Loucy (cell line): ENCODE data around the gene CAMKMT.

Source experiments
- EZH2phosphoT487 ChIP-seq: fragments of 200-600 bp; IDR thresholded peaks from 2 replicates; pipeline ENCODE4 v1.6.1; 2018; ENCODE audit warnings: antibody characterized with exemption, mild to moderate bottlenecking, moderate library complexity, borderline replicate concordance
- TF ChIP-seq, protein P1 (sequence below): fragments of 200-600 bp; sonication (generic); conservative IDR thresholded peaks from 2 replicates; pipeline ENCODE4 v1.5.1; 2014; ENCODE audit warnings: mild to moderate bottlenecking, antibody characterized with exemption, low read length

GRCh38 chr2:44707945-44708660 lies 346.4 kb downstream of the CAMKMT start:
- TF ChIP-seq, protein P1, sequence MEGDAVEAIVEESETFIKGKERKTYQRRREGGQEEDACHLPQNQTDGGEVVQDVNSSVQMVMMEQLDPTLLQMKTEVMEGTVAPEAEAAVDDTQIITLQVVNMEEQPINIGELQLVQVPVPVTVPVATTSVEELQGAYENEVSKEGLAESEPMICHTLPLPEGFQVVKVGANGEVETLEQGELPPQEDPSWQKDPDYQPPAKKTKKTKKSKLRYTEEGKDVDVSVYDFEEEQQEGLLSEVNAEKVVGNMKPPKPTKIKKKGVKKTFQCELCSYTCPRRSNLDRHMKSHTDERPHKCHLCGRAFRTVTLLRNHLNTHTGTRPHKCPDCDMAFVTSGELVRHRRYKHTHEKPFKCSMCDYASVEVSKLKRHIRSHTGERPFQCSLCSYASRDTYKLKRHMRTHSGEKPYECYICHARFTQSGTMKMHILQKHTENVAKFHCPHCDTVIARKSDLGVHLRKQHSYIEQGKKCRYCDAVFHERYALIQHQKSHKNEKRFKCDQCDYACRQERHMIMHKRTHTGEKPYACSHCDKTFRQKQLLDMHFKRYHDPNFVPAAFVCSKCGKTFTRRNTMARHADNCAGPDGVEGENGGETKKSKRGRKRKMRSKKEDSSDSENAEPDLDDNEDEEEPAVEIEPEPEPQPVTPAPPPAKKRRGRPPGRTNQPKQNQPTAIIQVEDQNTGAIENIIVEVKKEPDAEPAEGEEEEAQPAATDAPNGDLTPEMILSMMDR = no peak
- no peak for TF ChIP-seq EZH2phosphoT487
